GM18867 (cell line): ENCODE results near the gene TTLL6.
"Not testable (repeated sequence)": the region's sequence is repeated elsewhere in the genome, so short reads cannot be mapped to it uniquely, and the experiment has no call there.

Experiments
- ATAC-seq: cut with Tn5 transposase; IDR thresholded peaks from one replicate; pipeline ENCODE4 v1.9.1; 2021; ENCODE audit warnings: mild to moderate bottlenecking, moderate library complexity; ENCODE audit not compliant: unreplicated experiment

The TTLL6 gene

DNA sequence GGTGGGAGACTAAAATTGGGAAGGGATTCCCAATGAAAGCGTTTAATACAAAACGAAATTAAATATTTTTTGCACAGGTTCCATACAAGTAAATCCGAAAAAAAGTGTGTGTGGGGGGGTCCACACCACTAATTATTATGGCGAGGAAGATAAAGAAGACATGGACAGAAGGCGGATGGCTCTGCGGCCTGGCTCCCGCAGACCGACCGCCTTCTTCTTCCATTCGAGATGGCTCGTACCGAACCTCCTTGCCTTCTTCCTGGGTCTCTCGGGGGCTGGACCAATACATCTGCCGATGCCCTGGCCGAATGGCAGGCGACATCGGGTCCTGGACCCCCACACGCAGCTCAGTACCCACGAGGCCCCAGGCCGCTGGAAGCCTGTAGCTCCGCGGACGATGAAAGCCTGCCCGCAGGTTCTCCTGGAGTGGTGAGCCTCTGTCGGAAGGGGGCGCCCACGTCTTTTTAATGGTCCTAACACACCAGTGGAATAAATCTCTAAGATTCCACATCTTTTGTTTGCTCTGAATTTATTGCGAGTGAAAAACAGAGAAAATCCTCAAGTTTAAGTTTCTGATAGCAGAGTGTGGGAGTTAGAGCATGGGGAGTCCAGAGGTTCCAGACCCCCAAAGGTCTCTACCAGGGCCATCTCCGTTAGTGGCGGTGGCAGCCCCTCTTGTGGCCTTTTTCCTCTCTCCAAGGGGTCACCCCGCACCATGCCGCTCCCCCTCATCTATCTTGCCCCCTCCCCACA is 92.6 kb downstream of the TTLL6 start:
- ATAC-seq: no peak

- ATAC-seq: no peak
These were observed 93.4 kb downstream of the TTLL6 start for GRCh38 chr17:48723423-48724250.

GRCh38 chr17:48722915-48723422 is 94.1 kb downstream of the TTLL6 start, which contains the start of gene PRAC2:
Gene PRAC2, plus strand, starts transcription at chr17:48723185. Its CDS starts 1,226 bp downstream, at chr17:48724411.
- ATAC-seq: no peak

DNA sequence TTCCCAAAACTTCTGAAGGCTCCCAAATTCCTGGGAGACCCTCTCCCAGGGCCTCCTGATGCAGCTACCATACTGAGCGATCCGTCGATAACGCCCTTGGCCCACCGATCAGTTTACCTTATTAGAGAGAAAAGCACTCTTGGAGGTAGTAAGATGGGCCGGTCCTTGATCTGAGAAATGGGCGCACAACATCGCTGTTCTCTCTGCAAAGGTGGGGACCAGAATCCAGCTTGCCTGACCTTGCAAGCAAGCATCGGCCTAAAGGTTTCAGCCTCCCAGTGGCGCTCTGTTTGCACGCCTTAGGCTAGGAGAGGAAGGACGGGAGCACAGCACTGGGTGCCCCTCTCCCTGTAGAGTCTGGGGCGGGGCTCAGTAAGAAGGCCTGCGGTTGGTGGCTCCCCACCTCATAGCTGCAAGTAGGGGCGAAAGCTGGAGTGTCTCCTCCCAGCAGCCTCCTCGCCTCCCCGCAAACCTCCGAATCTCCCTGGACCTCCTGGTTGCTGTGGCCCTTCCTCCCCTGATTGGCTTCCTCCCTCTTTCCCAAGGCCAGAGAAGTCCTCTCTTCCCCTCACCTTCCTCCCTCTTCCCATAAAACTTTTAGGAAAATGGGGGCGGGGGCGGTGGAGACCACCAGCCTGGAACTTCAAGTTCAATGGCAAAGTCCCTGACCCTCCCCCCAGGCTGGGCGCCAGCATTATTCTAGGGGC is 94.7 kb downstream of the TTLL6 start, which contains the start of gene PRAC1:
Gene PRAC1 (minus strand): TSS at position 318 of the 707 bp plus-strand sequence. CDS start 126 bp downstream, at position 192.
- no peak for ATAC-seq

DNA sequence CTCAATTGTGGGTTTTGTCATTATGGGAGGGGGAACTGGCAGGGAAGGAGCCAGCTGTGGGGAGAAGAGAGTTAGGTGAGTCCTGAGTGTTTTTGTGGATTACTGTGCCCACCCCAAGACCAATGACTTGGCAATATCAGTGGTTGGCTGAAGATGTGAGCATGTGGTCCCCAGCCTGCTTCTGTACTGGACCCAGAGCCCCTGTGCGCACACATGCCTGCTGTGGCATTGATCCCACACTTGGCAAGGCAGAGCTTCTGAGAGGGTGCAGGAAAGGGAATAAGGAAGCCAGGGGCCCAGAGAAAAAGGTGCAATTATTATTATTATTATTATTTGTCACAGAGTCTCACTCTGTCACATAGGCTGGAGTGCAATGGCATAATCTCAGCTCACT is 96.0 kb downstream of the TTLL6 start:
- no peak for ATAC-seq

DNA sequence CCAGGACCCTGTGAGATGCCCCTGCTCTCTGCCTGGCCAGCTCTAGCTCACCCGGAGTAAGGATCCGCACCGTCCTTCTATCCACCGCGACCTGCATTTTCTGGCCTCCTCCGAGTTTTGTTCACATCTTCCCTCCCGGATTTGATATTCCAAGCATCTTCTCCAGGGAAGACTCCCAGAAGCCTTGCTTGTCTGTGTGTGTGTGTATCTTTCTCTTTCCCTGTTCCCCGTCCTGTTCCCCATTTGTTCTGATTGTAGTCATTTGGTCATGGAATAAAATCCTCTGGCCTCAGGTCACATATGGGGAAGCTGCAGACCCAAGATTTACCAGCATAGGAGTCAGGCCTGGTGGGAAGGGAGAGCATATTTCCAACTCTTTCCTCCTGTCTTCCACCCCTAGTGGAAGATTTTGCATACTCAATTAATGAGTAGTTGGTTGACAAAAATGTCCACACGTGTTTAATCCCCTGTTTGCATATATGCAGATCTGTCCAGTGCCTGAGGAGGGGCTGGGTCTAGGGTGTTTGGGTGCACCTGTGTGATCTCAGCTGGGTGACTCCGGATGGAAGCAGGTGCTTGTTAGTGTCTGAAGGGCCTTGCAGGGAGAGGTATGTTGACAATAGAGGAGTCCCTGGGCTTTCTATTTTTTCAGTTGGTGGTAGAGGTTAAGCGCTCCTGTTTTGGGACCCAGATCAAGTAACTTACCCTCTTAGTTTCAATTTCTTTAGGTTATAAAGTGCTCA is 96.6 kb downstream of the TTLL6 start:
- ATAC-seq: no peak

- no peak for ATAC-seq
These were observed 97.3 kb downstream of the TTLL6 start for GRCh38 chr17:48719642-48720265.

DNA sequence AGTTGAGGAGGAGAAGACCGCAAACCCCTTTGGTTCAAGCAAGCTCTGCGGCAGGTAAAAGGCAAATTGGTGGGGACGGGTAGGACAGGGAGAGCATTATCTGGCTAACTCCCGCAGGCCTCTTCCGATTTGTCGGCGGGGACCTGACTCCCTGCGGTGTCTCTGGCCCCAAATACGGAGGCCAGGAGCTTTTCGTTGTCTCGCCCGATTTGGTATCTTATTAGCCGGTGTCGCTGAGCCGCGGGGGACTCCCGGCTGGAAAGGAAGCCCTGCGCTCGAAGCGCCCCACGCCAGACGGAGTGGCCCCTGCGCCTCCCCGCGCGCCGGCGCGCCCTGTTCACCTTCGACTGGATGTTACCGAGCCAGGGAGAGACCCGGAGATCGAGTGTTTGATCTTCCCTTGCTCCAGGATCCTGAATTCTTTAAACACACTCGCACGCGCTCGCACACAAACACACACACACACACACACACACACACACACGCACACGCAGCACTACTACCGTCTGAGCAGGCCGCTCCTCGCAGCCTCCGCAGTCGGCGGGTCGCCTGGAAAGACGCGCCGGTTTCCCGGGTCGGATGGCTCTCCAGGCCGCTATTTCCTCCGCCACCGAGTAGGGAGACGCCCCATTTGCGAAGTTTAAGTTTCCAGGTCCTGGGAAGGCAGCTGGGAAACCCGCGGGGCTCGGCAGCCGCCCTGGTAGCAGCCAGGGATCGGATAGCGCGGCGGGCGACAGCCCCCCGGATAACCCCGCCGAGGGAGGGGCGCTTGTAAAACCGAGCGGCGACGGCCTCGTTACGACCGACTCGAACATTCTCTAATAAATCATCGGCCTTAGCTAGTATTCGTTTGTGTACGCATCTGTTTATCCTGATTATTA is 98.0 kb downstream of the TTLL6 start:
- ATAC-seq: no peak

- no peak for ATAC-seq
These were observed 98.7 kb downstream of the TTLL6 start for GRCh38 chr17:48718227-48718760.

DNA sequence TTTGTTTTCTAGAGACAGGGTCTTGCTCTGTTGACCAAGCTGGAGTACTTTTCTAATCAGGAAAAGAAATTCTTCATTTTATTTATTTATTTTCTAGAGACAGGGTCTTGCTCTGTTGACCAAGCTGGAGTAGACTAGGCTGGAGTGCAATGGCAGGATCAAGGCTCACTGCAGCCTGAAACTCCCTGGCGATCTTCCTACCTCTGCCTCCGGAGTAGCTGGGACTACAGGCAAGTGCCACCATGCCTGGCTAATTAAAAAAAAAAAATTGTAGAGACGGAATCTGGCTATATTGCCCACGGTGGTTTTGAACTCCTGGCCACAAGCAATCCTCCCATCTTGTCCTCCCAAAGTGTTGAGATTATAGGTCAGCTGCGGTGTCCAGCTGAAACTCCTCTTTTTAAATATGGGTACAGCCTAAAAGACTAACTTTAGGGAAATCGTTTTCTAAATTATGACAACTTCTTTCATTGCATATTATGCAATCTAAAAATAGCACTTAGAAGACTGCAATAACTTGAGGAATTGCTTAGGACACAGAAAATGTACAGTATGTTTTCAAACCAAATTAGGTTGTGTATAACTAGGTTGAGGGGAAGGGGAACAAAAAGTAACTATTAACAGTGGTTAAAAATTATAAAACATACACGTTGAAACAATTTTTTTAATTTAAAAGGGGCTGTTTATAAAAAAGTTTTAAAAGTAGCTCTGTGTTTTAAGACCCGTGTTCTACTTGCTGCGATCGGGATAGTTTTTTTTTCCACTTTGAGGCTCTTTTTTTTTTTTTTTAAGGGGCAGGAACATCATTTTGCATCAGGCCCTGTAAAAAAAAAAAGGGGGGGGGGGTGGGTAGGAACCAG is 99.4 kb downstream of the TTLL6 start:
- ATAC-seq: no peak

GRCh38 chr17:48716549-48716948 is 100.5 kb downstream of the TTLL6 start:
- not testable (repeated sequence) for ATAC-seq

DNA sequence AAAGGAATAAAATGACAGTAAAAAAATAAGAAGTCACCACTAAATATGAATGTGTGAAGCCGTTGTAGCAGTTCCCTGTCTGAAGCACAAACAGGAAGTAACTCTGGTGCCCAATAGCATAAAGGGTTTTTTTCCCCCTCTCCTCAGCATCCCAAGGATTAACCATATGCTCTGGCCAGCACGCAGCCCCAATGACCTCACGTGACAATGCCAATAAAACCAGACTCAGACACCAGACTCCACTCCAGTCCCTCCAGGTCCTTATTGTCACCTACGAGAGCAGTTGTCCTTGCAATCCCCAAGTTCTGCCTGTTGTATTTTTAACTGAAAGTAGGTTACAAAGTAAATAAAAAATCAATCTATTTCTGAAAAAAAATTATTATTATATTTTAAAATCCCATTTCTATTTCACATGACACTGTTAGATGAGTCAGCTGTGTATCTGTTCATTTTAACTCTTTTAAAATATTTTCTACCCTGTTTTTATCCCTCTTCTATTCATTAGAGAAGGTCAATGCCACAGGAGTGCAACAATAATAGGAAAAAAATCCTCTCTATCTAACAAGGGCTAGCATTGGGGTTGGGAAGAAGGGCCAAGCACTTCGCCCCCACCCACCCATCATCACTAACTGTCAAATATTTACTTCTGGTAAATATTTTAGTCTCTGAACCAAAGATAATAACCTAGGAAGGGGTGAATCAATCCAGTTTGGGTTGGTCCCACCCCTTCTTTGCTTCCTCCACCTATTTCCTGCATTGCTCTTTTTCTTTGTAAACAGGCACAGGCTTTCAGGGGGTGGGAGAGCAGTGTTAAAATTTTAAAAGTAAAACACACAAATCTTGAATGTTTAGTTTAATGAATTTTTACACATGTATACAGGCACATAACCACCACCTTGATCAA is 101.3 kb downstream of the TTLL6 start:
- no peak for ATAC-seq
